Measurements from ENCODE around the gene MBD6. TPM values are rescaled to one million over a fixed set of nuclear protein-coding genes. Genes with fewer than 3 reads are reported as not detected.
A peak's percentile ranks its signal among the peaks of the same experiment; 100 is the strongest.

MBD6 gene
- total and polyA plus RNA-seq, 2 of the 8 experiments (the other 6 are each of a cell fraction or from before 2014, with no cell fraction given) = 3.9 to 32.3 TPM

DNA sequence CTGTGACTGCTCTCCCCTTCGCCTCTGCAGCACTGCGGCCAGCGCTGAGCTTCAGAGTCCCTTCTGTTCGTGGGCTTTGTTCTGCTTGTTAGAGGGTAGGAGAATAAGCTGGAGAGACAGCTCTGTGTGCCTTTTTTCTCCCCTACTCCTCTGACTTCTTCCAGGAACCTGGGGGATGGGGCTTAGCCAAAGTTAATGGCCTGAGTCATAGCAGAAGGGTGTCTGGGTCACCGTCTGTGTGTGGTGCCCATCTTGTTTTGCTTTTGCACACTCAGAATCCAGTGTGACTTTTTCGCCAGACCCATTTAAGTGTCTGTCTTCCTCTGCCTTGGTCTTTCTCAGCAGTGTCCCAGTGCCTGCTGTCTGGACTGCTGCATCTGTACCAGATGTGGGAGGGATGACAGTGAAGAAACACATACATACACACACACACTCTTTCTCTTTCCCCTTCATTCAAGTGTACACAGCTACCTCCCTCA, 30.2 kb downstream of the MBD6 start:
- FAIRE-seq (no peak), DNase-seq (ENCODE audit: low read depth in 1 of 2, low spot score in 2 of 2) (no peak)
- Histone ChIP-seq H3K18ac (ENCODE audit: extremely low read depth, low read length) (no peak overlapping the region), H3K56ac (replicated peaks; ENCODE audit: insufficient read length, low read depth, low read length) (no peak overlapping the region), H3K14ac (ENCODE audit: insufficient read length) (no peak overlapping the region), H3K79me2 (ENCODE audit: control insufficient read depth in 1 of 2, insufficient read depth in 2 of 2, low read length in 2 of 2) (peaks cover 0 to 34% of the 10 kb centered on the region in 2 experiments; a peak in 2 of 4 replicates), H3K27ac (ENCODE audit: low read depth, low read length) (0 out of 2 replicates have a peak overlapping the region, but pooled peaks have one; percentile 29), H2BK20ac (ENCODE audit: low read length) (0 out of 2 replicates have a peak overlapping the region, but pooled peaks have one; percentile 13), H2BK120ac (replicated peaks; ENCODE audit: low read depth, low read length) (no peak overlapping the region), H3K27me3 (replicated peaks in 1 of 4; ENCODE audit: control insufficient read depth in 3 of 4, extremely low read depth in 1 of 4, insufficient read depth in 3 of 4, low read length in 3 of 4) (peaks cover 0 to 5% (median 3%) of the 10 kb centered on the region in 4 experiments; a peak in 2 of 7 replicates), H3K4ac (replicated peaks; ENCODE audit: insufficient read length, low read depth, low read length) (no peak overlapping the region), H4K8ac (ENCODE audit: extremely low read depth, insufficient read depth, low read length) (no peak overlapping the region), H4K20me1 (replicated peaks in 1 of 2; ENCODE audit: control insufficient read depth in 1 of 2, insufficient read depth in 2 of 2, low read length in 2 of 2) (peaks cover 7 to 9% of the 10 kb centered on the region in 2 experiments), H3K23ac (ENCODE audit: insufficient read length) (no peak overlapping the region), H3K4me1 (replicated peaks in 1 of 4; ENCODE audit: control insufficient read depth in 3 of 4, insufficient read depth in 4 of 4, low read length in 3 of 4) (peaks cover 4 to 20% (median 11%) of the 10 kb centered on the region in 4 experiments; a peak in 6 of 7 replicates), H3K23me2 (ENCODE audit: low read depth, low read length) (peaks cover 13% of the 10 kb centered on the region), H2BK15ac (ENCODE audit: low read length) (0 out of 2 replicates have a peak overlapping the region, but pooled peaks have one; percentile 72), H3K79me1 (ENCODE audit: low read depth, low read length) (peaks cover 10% of the 10 kb centered on the region), H3K9ac (replicated peaks in 1 of 4; ENCODE audit: extremely low read depth in 1 of 4, low read depth in 3 of 4, low read length in 3 of 4) (0 out of 7 replicates have a peak overlapping the region, but pooled peaks of 1 of the 4 experiments have one; percentile 3), H2BK12ac (ENCODE audit: low read depth, low read length) (no peak overlapping the region), H3K36me3 (ENCODE audit: control insufficient read depth in 2 of 4, insufficient read depth in 4 of 4, low read length in 3 of 4) (no peaks in the 10 kb centered on the region; a peak in 1 of 8 replicates), H2AFZ (ENCODE audit: low read length) (no peak overlapping the region), H4K91ac (replicated peaks; ENCODE audit: insufficient read length, low read length) (no peak overlapping the region), H3K9me3 (ENCODE audit: insufficient read depth in 2 of 2, low read depth in 1 of 2, low read length in 1 of 2) (no peaks in the 10 kb centered on the region), H3K4me3 (ENCODE audit: extremely low read depth in 1 of 4, insufficient read depth in 2 of 4, low read depth in 3 of 4, low read length in 4 of 4) (no peak overlapping the region; a peak in 2 of 8 replicates), H3K4me2 (ENCODE audit: insufficient read depth in 1 of 2, low read depth in 2 of 2, low read length in 2 of 2) (peak overlapping the region in 1 of 2 experiments; percentile 69; a peak in 2 of 4 replicates), H2BK5ac (ENCODE audit: low read depth, low read length) (no peak overlapping the region; the same call in 1 of the 2 replicates), H4K5ac (ENCODE audit: insufficient read length, low read depth, low read length) (no peak overlapping the region), H2AK5ac (ENCODE audit: low read depth, low read length) (no peak overlapping the region)
- 82% methylated on average over 6 of the region's 6 CpGs; no CpG with 5 or more reads in 1 of the 2 experiments for WGBS, 2 experiments (ENCODE audit: extremely low coverage in 1 of 2, insufficient coverage in 1 of 2, insufficient read length in 1 of 2, insufficient replicate concordance in 2 of 2, low coverage in 1 of 2, low lambda C conversion rate in 2 of 2, missing lambda C conversion rate in 1 of 2)
- TF ChIP-seq YY1 (IDR thresholded peaks at IDR 0.05; ENCODE audit: low read depth, low read length) = no peak
- TF ChIP-seq CEBPB (IDR thresholded peaks at IDR 0.05; ENCODE audit: low read depth, low read length) = no peak
- TF ChIP-seq CBX8 (IDR thresholded peaks at IDR 0.05; ENCODE audit: borderline replicate concordance, low read depth, low read length) = no peak
- no peak for TF ChIP-seq KDM4A (IDR thresholded peaks at IDR 0.05; ENCODE audit: low read depth, low read length, severe bottlenecking)
- no peak for TF ChIP-seq SUZ12 (IDR thresholded peaks at IDR 0.05; ENCODE audit: low read length)
- TF ChIP-seq CHD2 (IDR thresholded peaks at IDR 0.05; ENCODE audit: low read length) = no peak
- POLR2A ChIA-PET (ENCODE audit: partially characterized antibody) = interaction anchor here (0.6 to 2.5 kb wide), 10 partner anchors 14 to 94 kb away, joined by 3 to 9 read pairs (median 4); partner anchors contain the start of gene DDIT3
- CTCF ChIA-PET (ENCODE audit: partially characterized antibody) = interaction anchor here (0.6 to 3.1 kb wide), 10 partner anchors 12 to 242 kb away, joined by 3 to 26 read pairs (median 3); no protein-coding TSS in a partner anchor

Measured in H1 (cell line).